IPS-15b (cell line): Measurements from ENCODE around the gene HPGD.
A peak's percentile ranks its signal among the peaks of the same experiment; 100 is the strongest.

ENCODE experiments used
- H3K27me3 ChIP-seq: one replicate; pipeline ENCODE4 v1.6.1; 2013; ENCODE audit warnings: low read length; ENCODE audit not compliant: control insufficient read depth, insufficient read depth
- H3K36me3 ChIP-seq: one replicate; pipeline ENCODE4 v1.6.1; 2013; ENCODE audit warnings: low read length; ENCODE audit not compliant: control insufficient read depth, insufficient read depth
- H3K4me1 ChIP-seq: one replicate; pipeline ENCODE4 v1.6.1; 2013; ENCODE audit warnings: mild to moderate bottlenecking, low read length; ENCODE audit not compliant: control insufficient read depth, insufficient read depth
- H3K4me3 ChIP-seq: one replicate; pipeline ENCODE4 v1.5.1; 2013; ENCODE audit warnings: low read depth, low read length
- H3K9ac ChIP-seq: one replicate; pipeline ENCODE4 v1.6.1; 2013; ENCODE audit warnings: low read depth, mild to moderate bottlenecking, low read length
- H3K9me3 ChIP-seq: one replicate; pipeline ENCODE4 v1.6.1; 2013; ENCODE audit warnings: mild to moderate bottlenecking, low read length; ENCODE audit not compliant: control insufficient read depth, insufficient read depth

The HPGD gene

DNA sequence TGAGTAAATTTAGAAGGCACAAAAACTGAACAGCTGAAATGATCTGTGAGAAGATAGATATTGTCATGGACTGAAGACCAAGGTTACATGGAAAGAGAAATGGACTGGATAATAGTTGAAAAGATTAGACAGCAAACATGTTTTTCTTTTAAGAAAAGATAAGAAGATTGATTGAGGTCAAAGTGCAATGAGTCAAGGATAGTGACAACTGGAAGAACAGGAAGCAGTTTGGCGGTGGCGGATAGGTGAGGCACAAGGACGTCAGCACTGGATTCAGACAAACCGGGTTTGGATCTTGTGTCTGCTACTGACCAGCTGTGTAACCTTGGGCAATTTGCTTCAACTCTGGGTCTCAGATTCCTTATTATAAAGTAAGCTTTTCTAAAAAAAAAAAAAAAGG lies 2.0 kb upstream of the HPGD start:
- peaks cover 23% of the 10 kb centered on the region for H3K27me3 ChIP-seq
- H3K36me3 ChIP-seq = no peaks in the 10 kb centered on the region
- H3K4me3 ChIP-seq = no peak overlapping the region
- H3K9me3 ChIP-seq = no peaks in the 10 kb centered on the region
- no peak overlapping the region for H3K9ac ChIP-seq
- peaks cover 3% of the 10 kb centered on the region for H3K4me1 ChIP-seq

DNA sequence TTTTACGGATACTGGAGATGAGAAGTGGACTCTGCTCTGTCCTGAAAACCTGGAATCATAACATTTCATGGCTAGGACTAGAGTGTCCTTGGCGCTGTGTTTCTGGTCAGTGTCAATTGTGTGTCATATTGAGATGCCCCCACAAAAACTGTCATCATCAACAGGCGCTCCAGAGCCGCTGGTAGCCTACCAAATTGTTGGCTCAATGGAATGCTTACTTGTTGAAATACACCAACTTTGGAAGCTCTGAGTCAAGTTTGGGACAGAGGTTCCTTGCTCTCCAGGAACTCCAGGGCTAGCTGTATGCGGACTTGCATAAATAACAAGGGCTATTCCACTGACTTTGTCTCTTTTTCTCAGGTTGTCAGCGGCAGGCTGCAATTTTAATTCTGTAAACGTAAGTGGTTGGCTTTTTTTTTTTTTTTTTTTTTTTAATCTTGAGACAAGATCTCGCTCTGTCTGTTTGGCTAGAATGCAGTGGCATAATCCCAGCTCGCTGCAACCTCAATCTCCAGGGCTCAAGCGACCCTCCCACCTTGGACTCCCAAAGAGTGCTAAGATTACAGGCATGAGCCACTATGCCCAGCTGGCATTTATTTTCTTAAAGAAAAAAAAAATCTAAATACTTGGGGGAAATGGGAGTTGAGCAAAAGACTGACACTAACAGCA lies 871 bp upstream of the HPGD start:
- Histone ChIP-seq H3K4me3 (peak overlapping the region; percentile 82), H3K27me3 (peaks cover 23% of the 10 kb centered on the region), H3K9me3 (no peaks in the 10 kb centered on the region), H3K9ac (peak overlapping the region; percentile 0), H3K4me1 (peaks cover 3% of the 10 kb centered on the region), H3K36me3 (no peaks in the 10 kb centered on the region)

DNA sequence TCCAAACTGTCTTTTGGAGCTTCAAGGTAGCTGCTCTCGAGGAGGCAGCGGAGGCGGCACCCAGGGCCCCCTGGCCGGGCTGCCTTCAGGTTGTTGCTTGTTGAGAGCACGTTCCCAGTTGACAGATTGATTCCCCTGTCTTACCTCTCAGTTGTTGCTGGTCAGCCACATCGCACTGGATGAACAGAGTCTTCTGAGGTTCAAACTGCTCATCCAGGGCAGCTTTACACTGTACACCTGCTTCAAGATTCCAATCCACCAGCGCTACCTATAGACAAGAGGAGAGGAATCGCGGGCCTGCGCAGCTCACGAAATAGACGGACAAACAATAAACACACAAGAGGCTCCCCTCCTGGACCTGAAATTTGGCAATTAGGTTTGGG lies 497 bp downstream of the HPGD start:
- Histone ChIP-seq H3K9me3 (no peaks in the 10 kb centered on the region), H3K4me1 (peaks cover 3% of the 10 kb centered on the region), H3K36me3 (no peaks in the 10 kb centered on the region), H3K27me3 (peaks cover 23% of the 10 kb centered on the region), H3K4me3 (peak overlapping the region; percentile 82), H3K9ac (peak overlapping the region; percentile 0)

DNA sequence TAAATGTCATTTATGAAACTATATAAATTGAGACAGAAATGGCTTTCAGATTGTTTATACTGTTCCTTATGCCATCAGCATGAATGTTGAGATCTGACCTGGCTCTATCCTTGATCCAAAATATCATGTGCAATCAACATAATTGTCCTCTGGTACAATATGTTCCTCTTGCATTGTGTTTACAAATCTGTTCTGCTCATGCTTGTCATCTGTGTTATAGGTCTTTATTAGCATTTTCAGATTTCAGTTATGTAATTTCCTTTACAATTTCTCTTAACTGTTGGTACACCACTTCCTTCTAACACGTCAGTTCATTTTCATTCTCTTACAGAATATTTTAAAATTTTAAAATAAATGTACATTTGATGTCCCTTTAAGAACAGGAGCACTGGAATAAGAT lies 1.6 kb downstream of the HPGD start:
- H3K9me3 ChIP-seq = no peaks in the 10 kb centered on the region
- H3K4me1 ChIP-seq = peaks cover 3% of the 10 kb centered on the region
- no peak overlapping the region for H3K4me3 ChIP-seq
- peaks cover 23% of the 10 kb centered on the region for H3K27me3 ChIP-seq
- H3K9ac ChIP-seq = no peak overlapping the region
- no peaks in the 10 kb centered on the region for H3K36me3 ChIP-seq

DNA sequence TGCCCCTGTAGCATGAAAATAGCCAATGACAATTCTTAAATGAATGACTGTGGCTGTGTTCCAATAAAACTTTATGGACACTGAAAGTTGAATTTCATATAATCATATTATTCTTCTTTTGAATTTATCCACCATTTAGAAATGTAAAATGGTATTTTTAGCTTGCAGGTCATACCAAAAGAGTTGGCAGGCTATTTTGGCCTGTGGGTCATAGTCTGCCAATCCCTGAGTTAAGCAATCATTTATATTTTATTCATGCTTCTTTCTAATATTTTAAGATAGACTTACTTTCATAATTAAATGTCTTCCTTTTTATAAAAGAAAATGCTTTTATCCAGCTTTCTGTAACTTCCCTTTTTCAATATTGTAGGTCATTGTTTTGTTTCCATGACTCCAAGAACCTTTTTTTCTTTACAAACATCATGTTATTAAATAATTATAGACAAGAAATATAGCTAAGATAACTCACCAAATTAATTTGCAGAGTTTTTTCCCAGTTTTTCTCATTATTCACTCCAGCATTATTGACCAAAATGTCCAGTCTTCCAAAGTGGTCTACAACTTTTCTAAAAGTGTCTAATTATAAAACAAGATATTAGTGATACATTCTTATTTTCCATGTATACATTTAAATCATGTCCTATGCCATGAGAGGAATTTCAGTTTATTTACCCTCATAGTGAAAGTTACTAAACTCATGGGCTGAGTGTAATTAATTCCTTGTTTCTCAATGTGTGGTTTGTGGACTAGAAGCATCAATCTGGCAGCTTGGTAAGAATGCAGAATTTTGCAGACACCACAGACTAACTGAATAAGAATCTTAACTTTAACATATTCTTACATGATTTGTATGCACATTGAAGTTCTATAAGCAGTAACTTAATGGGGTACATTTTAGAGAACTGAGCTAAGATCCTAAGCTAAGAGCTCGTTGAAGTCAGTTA lies 4.5 kb downstream of the HPGD start:
- Histone ChIP-seq H3K9ac (no peak overlapping the region), H3K4me1 (no peaks in the 10 kb centered on the region), H3K4me3 (no peak overlapping the region), H3K27me3 (peaks cover 14% of the 10 kb centered on the region), H3K36me3 (no peaks in the 10 kb centered on the region), H3K9me3 (no peaks in the 10 kb centered on the region)

DNA sequence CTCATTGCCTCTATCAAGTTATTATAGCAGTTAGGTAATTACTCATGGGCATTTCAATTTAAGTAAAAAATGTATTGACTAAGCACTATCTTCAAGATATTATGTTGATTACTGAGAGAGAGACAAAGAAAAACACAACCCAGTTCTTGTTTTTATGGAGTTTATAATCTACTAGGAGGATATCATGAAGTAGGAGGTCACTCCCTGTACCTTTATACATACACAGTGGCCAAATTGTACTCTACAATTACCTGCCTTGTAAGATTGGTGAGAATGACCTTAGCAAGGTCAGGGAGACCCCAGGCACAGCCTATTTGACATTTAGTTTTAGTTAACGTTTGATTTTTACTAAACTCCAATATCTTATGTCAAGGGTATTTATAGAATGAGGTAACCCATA lies 5.5 kb downstream of the HPGD start:
- Histone ChIP-seq H3K27me3 (peaks cover 8% of the 10 kb centered on the region), H3K36me3 (no peaks in the 10 kb centered on the region)

DNA sequence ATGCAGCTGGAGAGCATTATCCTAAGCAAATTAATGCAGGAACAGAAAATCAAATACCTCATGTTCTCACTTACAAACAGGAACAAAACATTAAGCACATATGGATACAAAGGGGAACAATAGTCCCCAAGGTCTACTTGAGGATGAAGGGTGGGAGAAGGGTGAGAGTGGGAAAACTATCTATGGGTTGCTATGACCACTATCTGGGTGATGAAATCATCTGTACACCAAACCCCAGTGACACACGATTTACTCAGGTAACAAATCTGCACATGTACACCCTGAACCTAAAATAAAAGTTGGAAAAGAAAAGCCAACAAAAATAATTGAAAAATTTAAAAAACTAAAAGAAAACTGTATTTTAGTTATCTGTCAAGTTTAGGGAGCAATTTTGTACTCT lies 5.9 kb downstream of the HPGD start:
- no peaks in the 10 kb centered on the region for H3K36me3 ChIP-seq
- no peaks in the 10 kb centered on the region for H3K9me3 ChIP-seq
- peaks cover 4% of the 10 kb centered on the region for H3K27me3 ChIP-seq
- H3K9ac ChIP-seq = no peak overlapping the region
- no peak overlapping the region for H3K4me3 ChIP-seq
- no peaks in the 10 kb centered on the region for H3K4me1 ChIP-seq

More for the DNA sequence above, 5.5 kb downstream of the HPGD start:
- Histone ChIP-seq H3K9me3 (no peaks in the 10 kb centered on the region), H3K4me1 (no peaks in the 10 kb centered on the region), H3K9ac (no peak overlapping the region), H3K4me3 (no peak overlapping the region)

DNA sequence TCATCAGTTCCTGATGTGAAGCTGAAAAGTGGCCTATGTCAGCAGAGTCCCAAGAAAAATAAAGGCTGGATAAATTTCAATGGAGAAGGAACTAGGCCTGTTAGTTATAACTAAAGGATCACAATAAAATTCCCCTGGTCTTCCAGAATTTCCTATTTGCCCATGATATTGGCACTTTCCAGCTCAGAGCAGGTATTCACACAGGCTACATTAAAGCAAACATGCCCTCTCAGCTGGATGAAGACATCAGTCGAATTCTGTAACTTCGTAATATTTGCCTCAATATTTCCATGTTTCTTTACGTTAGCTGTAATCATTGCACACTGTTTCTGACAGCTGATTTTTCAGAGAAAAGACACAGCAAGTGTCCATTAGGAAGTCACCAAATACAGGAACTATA lies 9.5 kb downstream of the HPGD start:
- H3K9me3 ChIP-seq = no peaks in the 10 kb centered on the region

DNA sequence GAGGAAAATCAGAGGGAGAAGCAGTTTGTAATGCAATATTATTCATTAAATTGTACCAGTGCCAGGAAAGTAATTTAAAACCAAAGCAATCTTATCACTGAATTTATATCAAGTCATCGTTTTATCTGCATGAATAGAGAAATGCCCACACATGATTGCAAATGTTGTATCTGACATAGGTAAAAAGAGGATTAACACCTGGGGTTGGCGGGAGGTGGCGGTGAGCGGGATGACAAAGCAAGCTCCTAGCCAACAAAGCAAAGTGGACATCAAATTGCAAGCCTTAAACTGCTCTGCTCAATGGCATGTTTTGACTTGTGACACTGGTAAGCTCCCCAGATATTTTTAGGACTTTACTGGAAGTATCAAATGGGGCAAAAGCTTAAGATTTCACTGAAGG lies 16.4 kb downstream of the HPGD start:
- H3K4me3 ChIP-seq = no peak overlapping the region
- no peaks in the 10 kb centered on the region for H3K9me3 ChIP-seq
- H3K9ac ChIP-seq = no peak overlapping the region
- H3K4me1 ChIP-seq = no peaks in the 10 kb centered on the region
- no peaks in the 10 kb centered on the region for H3K27me3 ChIP-seq
- no peaks in the 10 kb centered on the region for H3K36me3 ChIP-seq

More for the DNA sequence above, 9.5 kb downstream of the HPGD start:
- H3K27me3 ChIP-seq = no peaks in the 10 kb centered on the region
- H3K4me3 ChIP-seq = no peak overlapping the region
- no peaks in the 10 kb centered on the region for H3K36me3 ChIP-seq
- H3K9ac ChIP-seq = no peak overlapping the region
- no peaks in the 10 kb centered on the region for H3K4me1 ChIP-seq

DNA sequence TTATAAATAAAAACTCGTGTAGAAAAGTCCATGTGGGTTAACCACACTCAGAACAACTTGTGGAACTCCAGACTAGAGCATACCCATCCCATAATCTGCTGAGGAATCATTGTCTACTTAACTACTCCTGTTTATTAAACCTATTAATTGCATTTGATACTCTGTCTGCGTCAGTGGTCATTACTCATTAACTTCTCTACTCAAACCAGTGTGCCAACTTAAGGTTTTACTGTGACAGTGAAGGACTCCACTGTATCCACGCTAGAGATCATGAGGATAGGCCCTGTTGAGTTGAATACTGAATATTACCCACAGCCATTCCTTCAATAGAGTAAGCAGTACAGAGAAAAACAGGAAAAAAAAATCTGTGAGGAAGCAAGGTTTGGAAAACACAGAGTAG lies 17.3 kb downstream of the HPGD start:
- Histone ChIP-seq H3K9me3 (no peaks in the 10 kb centered on the region), H3K36me3 (no peaks in the 10 kb centered on the region), H3K4me1 (no peaks in the 10 kb centered on the region), H3K9ac (no peak overlapping the region), H3K27me3 (no peaks in the 10 kb centered on the region), H3K4me3 (no peak overlapping the region)

DNA sequence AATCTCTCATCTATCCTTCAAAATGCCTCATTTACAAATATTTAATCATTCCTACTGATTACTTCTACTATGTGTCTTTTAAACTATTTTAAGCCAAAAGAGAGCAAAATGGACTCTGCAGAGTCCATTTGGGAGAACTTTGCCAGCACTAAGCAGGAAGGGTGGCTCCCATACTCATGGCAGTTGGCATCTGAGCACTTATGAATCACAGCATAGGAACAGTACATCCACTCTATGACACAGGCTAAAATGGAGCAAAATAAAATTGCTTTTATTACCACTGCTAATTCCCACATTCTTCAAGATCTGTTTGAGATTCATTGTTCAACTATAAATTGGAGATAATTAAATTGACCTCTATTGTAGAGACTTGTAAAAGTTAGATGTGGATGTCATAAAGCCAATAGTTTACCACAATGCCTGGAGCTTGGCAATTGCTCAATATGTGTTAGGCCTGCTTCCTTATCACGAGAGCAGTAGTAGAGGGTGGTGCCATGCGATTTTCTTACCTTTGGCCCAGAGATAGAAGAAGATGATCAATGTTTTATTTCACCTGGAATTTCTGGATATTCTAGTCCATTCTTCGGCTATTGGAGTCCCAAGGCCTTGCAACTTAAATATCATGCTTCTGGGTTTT lies 19.1 kb downstream of the HPGD start:
- Histone ChIP-seq H3K27me3 (no peaks in the 10 kb centered on the region), H3K4me3 (no peak overlapping the region), H3K36me3 (no peaks in the 10 kb centered on the region), H3K9me3 (no peaks in the 10 kb centered on the region), H3K4me1 (no peaks in the 10 kb centered on the region), H3K9ac (no peak overlapping the region)
